Measurements from ENCODE around the gene RPL26.
"Not testable (repeated sequence)": the region's sequence is repeated elsewhere in the genome, so short reads cannot be mapped to it uniquely, and the experiment has no call there.

The RPL26 gene

GRCh38 chr17:8365143-8365542 lies 17.9 kb downstream of the RPL26 start:
- no peak for DNase-seq (ENCODE audit: low read depth)

DNA sequence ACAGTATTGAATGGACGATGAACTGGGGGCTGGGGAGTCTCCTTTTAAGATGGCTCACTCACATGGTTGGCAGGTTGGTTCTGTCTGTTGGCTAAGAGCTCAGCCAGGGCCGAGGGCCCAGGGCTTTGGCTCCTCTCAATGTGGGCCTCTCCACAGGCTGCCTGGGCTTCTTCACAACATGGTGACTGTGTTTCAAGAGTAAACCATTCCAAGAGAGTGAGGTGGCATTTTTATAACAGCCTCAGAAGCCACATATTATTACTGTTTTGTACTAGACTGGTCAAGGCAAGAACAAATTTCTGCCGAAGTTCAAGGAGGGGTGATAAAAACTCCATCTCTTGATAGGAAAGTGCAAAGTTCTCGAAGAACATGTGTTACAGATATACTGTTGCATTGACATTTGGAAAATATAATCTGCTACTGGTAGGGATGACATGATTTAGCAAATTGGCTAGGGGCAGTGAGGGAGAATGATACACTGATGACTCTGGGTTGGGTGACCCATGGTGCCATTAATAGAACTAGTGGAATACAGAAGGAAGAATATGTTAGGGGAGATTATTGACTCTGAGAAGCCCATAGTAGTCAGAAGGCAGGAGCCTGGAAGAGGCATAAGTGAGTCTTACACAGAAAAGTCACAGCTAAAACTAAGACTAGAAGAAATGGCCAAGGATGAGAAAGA lies 20.2 kb downstream of the RPL26 start:
- DNase-seq (ENCODE audit: low read depth) = no peak

DNA sequence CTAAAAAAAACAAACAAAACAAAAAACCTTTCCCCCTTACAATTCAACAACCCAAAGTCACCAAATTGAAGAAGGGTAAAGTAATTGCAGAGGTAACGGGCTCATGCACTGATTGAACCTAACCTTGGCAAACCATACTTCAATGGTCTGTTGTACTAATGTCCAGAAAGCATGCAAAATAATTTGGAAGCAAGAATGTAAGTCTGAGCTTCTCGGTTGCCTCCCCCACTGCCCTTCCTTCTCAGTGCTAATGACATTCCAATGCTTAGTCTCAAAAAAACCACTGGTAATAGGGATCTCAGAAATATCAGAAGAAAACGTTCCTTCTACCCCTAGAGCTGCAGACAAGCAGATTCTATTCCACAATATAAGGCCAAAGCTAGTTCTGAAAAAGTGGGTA lies 22.2 kb downstream of the RPL26 start:
- no peak for DNase-seq (ENCODE audit: low read depth)

- no peak for DNase-seq (ENCODE audit: low read depth)
Measured at GRCh38 chr17:8360260-8360659, 22.7 kb downstream of the RPL26 start.

GRCh38 chr17:8359769-8360168 lies 23.2 kb downstream of the RPL26 start:
- DNase-seq (ENCODE audit: low read depth) = no peak

DNA sequence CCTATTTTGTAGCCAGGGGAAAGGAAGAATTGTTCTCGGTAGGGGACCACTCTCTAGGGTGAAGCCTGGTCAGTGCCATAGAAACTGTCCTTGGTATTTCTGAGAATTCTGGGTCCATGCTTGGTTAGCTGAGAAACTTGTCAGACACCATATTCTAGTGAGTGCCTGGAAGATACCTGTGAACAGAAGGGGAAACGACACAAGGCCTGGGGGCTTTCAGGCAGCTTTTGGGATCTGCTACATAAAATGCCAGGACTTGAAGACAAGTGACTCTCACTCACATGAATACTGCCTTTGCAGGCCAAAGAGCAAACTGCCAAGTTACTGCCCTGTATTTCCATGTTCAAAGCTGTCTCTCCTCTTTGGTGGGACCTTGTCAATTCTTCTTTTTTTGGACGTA lies 25.1 kb downstream of the RPL26 start:
- DNase-seq (ENCODE audit: low read depth) = no peak

- DNase-seq (ENCODE audit: low read depth) = no peak
Measured at GRCh38 chr17:8354236-8354635, 28.8 kb downstream of the RPL26 start.

DNA sequence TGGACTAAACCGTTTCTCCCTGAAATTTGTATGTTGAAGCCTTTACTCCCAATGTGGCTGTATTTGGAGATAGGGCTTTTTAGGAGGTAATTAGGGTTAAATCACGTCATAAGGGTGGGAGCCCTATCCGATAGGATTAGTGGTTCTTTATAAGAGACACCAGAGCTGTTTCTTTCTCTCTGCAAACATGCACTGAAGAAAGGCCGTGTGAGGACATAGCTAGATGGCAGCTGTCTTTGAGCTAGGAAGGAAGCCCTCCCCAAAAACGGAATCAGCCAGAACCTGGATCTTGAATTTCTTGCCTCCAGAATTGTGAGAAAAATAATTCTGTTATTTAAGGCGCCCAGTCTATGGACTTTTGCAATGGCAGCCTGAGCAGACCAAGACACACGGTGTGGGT lies 29.3 kb downstream of the RPL26 start:
- DNase-seq (ENCODE audit: low read depth) = no peak

- no peak for DNase-seq (ENCODE audit: low read depth)
Measured at GRCh38 chr17:8350339-8350738, 32.7 kb downstream of the RPL26 start.

GRCh38 chr17:8347001-8347400 lies 36.0 kb downstream of the RPL26 start:
- not testable (repeated sequence) for DNase-seq (ENCODE audit: low read depth)

DNA sequence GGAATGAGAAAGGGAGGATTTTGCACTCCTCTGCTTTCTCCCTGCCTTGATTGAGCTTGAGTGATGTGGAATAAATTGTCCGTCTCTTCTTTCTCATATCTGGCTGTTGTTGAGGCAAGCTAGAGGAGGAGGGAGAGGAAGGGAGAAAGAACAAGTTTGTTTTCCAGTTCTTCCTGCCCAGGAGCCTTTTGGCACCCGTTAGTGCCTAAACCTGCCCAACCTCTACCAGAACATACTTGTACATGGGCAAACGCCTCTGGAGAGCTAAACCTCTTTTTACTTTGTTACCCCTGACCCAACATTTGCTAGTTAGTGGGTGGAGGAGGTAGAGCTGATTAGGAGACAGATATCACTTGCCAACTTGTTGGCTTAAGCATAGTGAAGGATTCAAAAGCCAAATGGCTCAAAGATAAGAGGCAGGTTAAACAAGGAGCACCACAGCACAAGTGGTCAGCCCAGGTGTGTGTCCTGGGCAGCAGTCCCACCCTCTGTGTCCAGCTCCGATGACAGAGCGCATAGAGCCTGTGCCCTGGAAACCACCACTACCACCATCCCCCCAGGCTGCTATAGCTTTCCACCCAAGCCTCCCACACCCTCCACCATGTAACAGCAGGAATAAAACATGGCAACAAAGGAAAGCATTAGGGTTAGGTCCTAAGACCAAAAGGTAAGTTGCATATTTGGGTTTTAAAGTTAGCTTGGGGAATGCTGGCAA lies 36.9 kb downstream of the RPL26 start:
- no peak for DNase-seq (ENCODE audit: low read depth)

DNA sequence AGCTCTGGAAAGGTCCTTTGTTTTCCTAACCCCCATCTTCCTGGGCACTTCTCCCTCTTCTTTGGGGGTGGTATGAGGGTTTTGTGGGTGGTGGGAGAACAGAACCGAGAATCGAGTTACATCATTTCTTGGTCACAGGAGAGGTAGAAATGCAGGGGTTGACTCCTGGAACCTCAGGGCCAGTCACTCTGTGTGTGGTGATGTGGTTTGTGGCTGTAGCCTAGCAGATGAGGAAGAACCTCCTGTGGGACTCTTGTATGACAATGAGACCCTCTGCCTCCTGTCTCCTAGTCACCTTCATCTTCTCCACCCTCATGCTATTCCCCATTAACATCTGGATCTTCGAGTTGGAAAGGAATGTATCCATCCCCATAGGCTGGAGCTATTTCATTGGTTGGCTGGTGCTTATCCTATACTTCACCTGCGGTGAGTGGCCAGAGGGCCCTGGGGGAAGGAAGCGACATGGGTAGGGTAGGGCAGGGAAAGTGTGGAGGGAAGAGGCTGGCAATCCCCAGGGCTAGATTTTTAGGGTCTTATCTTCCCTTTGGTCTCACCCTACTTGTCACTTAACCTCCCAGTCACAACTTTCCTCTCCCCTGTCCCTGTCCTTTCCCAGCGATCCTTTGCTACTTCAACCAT lies 37.8 kb downstream of the RPL26 start:
- no peak for DNase-seq (ENCODE audit: low read depth)

GRCh38 chr17:8341456-8341855 lies 41.5 kb downstream of the RPL26 start:
- no peak for DNase-seq (ENCODE audit: low read depth)

DNA sequence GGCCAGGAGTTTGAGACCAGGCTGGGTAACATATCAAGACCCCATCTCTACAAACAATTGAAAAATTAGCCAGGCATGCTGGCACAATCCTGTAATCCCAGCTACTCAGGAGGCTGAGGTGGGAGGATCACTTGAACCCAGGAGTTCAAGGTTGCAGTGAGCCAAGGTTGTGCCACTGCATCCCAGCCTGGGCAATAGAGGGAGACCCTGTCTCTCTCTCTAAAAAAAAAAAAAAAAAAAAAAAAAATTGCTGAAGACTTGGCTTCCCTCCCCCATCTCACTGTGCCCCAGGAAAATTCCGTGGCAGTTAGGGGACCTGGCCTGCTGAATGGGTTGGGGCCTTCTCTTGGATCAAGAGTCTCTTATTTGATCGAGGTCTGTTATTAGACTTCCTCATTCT lies 43.5 kb downstream of the RPL26 start, which contains the start of gene ODF4:
ODF4 (plus strand) TSS at position 301 of the 400 bp plus-strand sequence. CDS start 212 bp downstream, outside the sequence.
- no peak for DNase-seq (ENCODE audit: low read depth)

GRCh38 chr17:8338753-8339140 lies 44.2 kb downstream of the RPL26 start:
- DNase-seq (ENCODE audit: low read depth) = no peak

DNA sequence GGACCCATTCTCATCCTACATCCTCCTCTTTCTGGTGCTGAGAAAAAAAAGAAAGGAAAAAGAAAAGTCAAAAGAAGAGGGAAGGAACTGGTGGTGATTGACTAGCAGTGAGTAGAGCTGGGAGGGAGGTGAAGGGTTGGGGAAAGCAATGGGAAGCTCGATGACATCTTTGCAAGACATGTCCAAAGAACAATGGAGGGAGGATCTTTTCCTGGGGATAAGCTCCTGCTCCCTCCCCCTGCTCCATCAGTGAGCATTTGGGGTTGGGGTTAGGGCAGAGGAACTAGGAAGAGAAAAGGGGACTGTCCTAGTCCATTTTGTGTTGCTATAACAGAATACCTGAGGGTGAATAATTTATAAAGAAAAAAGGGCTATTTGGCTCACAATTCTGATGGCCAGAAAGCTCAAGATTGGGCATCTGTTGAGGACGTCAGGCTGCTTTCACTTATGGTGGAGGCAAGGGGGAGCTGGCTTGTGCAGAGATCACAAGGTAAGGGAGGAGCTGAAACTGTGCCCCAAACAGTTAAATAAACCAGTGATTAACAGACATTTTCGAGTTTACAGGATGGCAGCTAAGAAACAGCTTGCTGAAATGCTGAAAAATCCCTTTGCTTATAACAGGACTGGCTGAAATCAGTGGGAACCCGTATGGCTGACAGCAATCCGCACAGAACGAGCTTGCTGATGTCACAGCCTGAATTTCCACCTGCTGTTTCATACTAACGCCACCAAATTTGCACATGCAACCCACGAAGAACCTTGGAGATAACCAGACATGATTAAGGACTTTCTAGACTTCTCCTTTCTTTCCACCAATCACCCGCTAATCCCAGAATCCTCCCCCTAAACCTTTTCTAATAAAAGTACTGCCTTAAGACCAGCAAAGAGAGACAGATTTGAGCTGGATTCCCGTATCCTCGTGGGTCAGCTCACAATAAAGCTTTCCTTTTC lies 44.9 kb downstream of the RPL26 start:
- no peak for DNase-seq (ENCODE audit: low read depth)

DNA sequence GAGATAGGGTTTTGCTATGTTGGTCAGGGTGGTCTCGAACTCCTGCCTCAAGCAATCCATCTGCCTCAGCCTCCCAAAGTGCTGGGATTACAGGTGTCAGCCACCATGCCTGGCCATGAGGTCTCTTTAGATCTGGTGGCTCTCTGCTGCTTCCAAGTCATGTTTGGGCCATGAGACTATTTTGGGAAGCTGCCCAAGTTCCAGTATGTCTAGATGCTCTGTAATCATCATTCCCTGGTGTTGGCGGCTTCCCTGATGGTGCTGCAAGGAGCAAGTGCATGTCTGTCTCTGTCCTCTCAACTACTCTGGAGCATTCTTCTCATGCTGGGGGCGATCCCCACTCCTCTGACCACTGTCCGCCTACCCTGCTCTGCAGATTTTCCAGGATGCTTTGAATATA lies 49.7 kb downstream of the RPL26 start:
- no peak for DNase-seq (ENCODE audit: low read depth)

GRCh38 chr17:8332688-8333087 lies 50.3 kb downstream of the RPL26 start:
- DNase-seq (ENCODE audit: low read depth) = no peak

DNA sequence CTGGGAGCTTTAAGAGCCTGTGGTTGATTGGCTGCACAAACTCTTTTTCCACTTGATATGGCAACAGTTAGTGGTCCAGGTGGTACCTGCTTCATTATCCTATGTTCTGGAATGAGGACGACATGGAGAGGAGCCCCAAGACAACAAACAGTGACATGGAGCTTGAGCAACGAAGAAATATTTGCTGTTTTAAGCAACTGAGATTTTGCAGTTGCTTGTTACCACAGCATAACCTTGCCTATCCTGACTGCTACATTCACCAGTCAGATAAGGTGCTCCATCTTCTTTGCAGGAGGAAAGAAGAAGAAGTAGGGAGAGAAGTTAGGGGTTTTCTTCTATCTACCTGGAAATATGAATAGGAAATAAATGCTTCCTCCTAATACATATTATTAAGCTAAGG lies 50.9 kb downstream of the RPL26 start:
- DNase-seq (ENCODE audit: low read depth) = no peak
